ENCODE results near the gene SEC61G.

The SEC61G gene

DNA sequence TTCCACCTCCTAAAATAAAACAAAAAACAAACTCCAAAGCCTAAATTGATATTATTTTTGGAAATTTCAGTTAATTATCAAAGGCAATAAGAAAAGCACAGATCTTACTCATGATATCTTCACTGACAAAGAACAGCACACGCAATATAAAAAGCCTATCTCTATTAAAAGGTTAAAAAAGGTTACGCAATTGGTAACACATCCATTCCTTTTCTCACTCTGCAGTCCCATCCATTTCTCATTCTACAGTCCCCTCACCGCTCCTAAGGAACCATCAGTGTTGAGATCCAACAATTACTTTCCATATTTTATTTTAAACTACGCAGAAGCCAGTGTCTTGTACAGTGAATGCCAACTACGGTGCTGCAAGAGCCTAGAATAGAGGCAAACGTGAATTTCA is 1.3 kb downstream of the SEC61G start:
- DNase-seq: no peak

DNA sequence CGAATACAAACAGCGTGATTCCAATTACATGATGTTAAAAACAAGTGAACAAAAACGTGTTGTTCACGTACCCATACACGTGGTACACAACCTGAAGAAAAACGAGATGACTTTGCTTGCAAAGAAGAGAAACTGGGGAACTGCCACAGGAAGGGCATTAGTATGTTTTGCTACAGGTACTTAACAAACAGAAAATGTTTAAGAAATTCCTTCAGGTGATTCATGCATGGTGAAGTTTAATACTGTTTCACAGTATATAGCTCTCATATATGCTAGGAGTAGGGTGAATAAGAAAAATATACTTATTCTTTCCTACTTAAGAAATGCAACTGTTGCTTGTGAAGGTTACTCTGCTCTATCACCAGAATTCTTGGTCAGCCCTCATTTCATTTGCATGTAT is 9.8 kb downstream of the SEC61G start:
- DNase-seq: no peak

DNA sequence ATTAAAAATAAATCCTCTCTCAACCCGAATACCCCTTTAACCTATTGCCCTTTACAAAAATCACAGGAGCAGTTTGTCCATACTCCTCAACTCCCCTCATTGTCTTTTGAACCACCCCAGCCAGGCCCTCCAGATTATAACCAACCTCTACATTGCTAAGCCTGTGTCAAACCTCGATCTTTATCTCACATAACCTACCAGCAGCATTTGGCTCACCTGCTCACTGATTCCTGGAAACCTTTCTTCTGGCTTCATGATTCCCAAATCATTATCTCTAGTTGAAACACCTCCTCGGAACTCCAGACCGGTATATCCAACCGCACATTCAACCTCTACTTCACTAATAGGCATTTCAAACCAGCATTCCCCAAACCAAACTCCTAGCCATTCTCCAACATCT is 11.8 kb downstream of the SEC61G start:
- DNase-seq: no peak

DNA sequence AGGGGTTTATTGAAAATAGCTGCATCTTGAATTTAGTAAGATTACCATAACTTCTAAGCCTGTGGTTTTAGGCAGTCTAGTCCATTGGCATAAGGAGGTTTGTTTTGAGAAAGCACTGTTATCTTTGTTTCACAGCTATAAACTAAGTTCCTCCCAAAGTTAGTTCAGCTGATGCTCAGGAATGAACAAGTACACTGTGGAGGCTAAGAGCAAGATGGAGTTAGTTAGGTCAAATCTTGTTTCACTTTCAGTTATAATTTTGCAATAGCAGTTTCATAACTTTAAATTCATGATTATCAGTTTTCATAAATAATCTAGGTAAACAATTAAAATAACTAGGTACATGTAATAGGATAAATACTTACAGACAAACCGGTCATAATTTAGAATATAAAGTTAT is 15.4 kb downstream of the SEC61G start:
- no peak for DNase-seq

DNA sequence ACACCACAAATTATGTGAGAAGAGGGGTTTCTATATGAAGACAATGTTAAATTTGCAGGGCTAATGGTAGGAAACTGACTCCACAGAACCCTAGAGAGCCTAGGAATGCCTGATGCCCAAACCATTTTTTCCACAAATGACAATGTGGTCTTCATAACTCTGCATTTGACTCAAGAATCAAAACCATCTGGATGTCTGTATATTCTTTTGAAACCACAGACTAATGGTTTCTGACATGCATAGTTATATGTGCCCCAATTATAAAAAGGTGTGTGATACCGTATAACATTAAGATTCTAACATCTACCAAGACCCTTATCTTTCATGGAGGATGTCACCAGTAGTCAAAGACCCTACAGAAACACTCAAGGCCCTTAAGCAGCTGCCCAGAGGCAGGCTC is 20.3 kb downstream of the SEC61G start:
- DNase-seq: peak; percentile 26

DNA sequence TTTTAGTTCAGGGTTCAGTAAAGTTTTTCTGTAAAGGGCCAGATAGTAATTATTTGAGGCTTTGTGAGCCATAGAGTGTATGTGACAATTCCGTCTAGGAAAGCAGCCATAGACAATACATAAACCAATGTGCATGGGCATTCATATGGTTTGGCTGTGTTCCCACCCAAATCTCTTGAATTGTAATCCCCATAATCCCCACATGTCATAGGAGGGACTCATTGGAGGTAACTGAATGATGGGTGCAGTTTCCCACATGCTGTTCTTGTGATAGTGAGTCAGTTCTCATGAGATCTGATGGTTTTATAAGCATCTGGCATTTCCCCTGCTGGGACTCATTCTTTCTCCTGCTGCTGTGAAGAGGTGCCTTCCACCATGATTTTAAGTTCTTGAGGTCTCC is 29.9 kb downstream of the SEC61G start:
- DNase-seq: no peak

DNA sequence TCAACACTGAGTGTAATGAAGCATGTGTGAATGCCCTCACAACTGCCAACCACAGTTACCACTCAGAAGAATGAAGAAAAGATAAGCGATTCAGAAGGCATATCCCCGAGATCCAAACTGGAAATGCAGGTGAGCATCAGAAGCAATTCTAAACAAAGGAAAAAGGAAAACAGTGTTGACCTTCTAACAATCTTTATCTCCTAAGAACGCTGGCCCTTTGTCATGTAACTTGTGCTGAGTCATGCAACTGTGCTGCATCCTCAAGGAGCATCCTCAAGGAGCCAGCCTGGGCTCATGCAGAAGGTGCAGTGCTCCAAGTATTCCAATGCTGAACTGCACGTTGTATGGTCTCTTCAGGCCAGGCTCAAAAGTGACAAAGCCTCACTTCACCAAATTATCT is 30.6 kb downstream of the SEC61G start:
- DNase-seq: no peak

DNA sequence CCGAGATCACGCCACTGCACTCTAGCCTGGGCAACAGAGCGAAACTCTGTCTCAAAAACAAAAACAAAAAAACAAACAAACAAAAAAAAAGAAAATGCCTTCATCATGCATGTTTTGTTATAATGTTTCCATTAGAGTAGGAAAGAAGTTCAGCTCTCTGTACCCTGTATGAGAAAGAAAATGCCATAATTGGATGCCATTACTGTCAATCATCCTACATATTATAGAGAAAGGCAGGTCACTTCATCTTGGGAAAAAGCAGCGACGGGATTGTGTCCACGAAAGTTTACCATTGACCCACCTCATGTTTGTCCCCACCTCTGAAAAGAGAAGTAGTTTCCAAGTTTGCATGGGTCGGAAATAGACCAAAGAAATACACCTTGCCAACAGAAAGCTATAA is 33.8 kb downstream of the SEC61G start:
- no peak for DNase-seq

DNA sequence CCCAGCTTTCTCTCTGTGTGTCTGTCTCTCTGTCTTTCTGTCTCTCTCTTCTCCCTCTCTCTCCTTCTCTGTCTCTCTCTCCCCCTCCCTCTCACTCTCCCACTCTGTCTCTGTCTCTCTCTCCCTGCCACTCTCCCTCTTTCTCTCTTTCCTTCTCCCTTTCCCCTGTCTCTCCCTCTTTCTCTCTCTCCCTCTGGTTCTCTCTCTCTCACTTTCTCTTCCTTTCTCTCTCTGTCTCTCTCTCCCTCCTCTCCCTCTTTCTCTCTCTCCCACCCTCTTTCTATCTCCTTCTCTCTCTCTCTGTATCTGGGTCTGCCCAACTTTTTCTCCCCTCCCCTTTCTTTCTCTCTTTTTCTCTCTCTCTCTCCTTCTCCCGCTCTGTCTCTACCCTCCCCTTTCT is 36.5 kb downstream of the SEC61G start:
- no peak for DNase-seq

DNA sequence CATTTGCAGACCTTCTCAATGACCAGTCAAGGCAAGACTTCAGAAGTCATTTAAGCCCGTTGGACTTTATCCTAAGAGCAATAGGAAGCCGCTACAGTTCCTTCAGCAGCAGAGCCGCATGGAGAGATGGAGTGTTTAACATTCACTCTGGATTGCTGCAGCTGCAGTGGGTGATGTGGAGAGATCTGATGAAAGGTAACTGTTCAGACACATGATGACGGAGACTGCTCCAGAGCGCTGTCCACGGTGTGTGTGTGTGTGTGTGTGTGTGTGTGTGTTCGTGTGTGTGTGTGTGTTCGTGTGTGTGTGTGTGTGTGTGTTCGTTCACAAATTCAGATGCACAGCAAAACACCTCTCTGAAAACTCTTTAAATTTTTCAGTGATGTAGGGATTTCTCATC is 37.0 kb downstream of the SEC61G start:
- DNase-seq: no peak

DNA sequence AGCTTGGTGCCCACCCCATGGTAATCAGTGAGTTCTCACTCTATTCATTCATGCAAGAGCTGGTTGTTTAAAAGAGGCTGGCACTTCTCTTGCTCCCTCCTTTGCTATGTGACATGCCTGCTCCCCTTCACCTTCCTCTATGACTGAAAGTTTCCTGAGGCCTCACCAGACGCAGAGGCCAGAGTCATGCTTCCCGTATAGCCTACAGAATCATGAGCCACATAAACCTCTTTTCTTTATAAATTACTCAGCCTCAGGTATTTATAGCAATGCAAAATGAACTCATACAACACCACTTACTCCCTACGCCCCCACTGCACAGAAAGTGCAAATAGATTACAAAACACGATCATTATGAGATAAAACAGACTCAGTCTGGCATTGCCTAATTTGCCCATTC is 39.0 kb downstream of the SEC61G start:
- DNase-seq: no peak

DNA sequence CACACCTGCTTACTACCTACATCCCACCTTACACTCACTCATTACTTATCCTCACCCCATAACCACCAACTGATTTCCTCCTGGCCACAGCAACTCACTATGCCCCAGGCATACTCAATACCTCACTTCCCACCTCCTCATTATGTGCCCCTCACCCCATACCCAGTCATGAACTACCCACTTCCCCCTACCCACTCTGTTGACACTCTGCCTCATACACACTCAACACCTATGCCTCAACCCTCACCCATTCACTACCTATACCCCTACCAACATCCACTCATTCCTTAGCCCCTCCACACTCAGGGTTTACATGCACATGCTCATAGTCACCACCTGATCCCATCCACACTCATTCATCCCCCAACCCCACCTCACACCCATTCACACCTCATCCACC is 39.6 kb downstream of the SEC61G start:
- DNase-seq: no peak

DNA sequence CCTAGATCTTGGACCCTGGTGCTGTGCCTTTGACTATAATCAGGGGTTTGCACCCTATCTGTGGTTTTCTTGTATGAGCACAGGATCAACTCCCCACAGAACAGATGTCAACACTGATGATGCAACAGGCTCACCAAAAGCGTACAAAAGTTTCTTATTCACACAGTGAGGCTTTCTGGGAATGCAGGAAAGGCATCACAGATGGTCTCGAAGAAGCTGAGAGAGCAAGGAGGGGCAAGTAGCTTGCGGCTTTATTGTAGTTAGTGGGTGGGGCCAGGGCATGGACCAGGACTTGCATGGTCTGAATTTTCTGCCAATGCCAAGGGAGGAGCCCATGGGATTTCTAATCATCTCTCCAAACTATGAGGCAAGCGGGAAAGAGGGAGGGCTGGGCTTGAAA is 46.2 kb downstream of the SEC61G start:
- DNase-seq: no peak

DNA sequence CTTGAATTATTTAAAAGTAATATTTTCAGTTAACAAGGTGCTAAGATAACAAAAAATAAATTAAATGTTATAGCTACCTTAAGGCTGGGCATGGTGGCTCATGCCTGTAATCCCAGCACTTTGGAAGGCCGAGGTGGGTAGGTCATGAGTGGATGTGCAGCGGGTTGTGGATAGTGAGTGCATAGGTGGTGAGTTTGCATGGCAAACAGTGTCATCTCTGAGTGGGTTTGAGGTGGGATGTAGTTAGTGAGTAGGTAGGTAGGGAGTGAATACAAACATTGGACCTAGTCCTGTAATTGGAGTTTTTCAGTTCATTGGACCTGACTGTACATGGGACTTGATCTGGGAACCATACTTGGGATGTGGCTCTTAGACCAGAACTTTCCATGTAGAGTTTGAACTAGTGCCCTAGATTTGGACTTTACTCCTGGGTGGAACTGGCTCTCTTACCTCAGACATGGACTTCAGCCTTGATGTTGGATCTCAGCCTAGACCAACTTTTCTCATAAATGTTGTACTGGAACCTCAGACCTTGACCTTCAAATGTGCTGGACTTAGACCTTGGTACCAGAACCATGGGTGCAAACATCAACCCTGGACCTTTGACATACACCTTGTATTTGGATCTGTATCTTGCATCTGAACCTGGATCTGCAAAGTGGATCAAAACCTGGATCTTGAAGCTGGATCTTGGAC is 47.0 kb downstream of the SEC61G start:
- DNase-seq: no peak

DNA sequence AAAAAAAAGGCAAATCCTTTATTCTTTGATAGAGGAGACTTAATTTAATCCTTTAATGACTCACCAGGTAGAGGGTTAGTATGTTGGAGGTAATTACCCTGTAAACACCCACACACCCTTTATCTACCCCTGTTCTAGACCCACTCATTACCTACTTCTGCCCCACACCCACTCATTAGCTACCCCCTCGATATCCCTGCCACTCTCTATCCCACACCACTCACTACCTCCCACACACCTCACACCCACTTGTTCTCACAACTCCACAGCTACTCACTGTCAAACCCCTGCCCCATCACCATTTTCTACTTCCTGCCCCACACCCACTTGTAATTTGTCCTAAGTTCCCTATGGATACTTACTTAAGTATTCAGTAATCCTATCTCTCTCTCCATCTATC is 49.7 kb downstream of the SEC61G start:
- no peak for DNase-seq

DNA sequence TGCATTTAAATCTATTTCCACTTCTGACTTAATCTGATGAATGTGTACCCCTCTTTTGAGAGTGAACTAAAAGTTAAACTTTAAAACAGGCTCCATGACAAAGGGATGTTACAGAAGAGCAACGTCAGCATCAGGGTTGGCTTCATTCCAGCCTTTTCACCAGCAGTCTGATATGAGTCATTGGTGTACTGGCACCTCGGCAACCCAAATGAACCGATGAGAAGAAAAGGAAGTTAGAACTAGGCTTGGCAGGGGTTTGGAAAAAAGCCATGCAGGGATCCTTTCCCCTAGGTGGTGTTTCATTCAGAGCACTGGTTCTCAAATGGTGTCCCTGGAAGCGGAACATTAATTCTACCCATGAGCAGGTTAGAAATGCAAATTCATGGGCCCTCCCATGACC is 53.6 kb downstream of the SEC61G start:
- peak; percentile 15 for DNase-seq

DNA sequence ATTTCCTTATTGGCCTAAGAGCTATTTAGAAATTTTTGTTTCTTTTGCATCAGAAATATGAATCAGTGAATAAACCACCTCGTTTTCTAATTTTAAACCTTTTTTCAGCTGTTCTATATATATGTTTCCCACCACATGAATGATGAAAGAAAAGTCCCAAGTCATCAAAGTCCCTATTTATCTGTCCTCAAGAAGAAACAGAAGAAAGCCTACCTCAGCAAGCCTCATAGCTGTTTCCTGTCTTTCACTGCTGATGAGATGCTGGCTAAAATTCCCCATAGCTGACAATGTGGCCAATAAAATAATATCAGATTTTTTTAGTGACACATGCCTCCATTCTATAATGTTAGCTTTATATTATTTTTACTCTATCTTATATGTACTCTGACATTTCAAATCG is 54.2 kb downstream of the SEC61G start:
- DNase-seq: no peak

All from fibroblast of skin of right biceps (primary cell).